Brain microvascular endothelial cell (primary cell): ENCODE data around the gene ROCK2.

Experiments used
- DNase-seq: peaks from one replicate; pipeline ENCODE4 v3.0.0-alpha.2; 2020
- H3K27ac ChIP-seq: fragments of 250-450 bp; sonication (Bioruptor Pico); 2 replicates; pipeline ENCODE4 v1.5.1; 2020; ENCODE audit warnings: mild to moderate bottlenecking, moderate library complexity
- H3K27me3 ChIP-seq: fragments of 250-450 bp; sonication (Bioruptor Pico); replicated peaks from 2 replicates; pipeline ENCODE4 v1.5.1; 2020; ENCODE audit warnings: mild to moderate bottlenecking
- H3K36me3 ChIP-seq: fragments of 250-450 bp; sonication (Bioruptor Pico); replicated peaks from 2 replicates; pipeline ENCODE4 v1.5.1; 2020; ENCODE audit warnings: mild to moderate bottlenecking
- H3K4me3 ChIP-seq: 2 replicates; pipeline ENCODE4 v1.5.1; 2011; ENCODE audit warnings: low read depth, mild to moderate bottlenecking, control low read depth, low read length, moderate library complexity
- CTCF ChIP-seq: IDR thresholded peaks from 2 replicates; pipeline ENCODE4 v1.5.1; 2011; ENCODE audit warnings: low read depth, mild to moderate bottlenecking, moderate library complexity, low read length, control low read depth, inconsistent platforms; ENCODE audit errors: missing control alignments
- in situ Hi-C: cut with HindIII; loops from 2 replicates; pipeline ENCODE4 v1.10.0; 2017; ENCODE audit warnings: low sequenced_read_pairs, low pct_ligation_motif_present

The ROCK2 gene

GRCh38 chr2:11182951-11183350 lies 161.5 kb downstream of the ROCK2 start:
- TF ChIP-seq CTCF: no peak
- no peaks in the 10 kb centered on the region for H3K36me3 ChIP-seq
- H3K27ac ChIP-seq: no peak overlapping the region
- H3K4me3 ChIP-seq: no peak overlapping the region
- in situ Hi-C loops: no loop called here
- H3K27me3 ChIP-seq: no peaks in the 10 kb centered on the region
- DNase-seq: no peak

GRCh38 chr2:11180653-11181052 lies 163.8 kb downstream of the ROCK2 start:
- no peaks in the 10 kb centered on the region for H3K36me3 ChIP-seq
- H3K27me3 ChIP-seq: no peaks in the 10 kb centered on the region
- in situ Hi-C loops: no loop called here
- no peak overlapping the region for H3K27ac ChIP-seq
- no peak for DNase-seq
- TF ChIP-seq CTCF: no peak
- H3K4me3 ChIP-seq: no peak overlapping the region

- no peak overlapping the region for H3K27ac ChIP-seq
- no peaks in the 10 kb centered on the region for H3K36me3 ChIP-seq
- TF ChIP-seq CTCF: no peak
- in situ Hi-C loops: no loop called here
- no peaks in the 10 kb centered on the region for H3K27me3 ChIP-seq
- no peak for DNase-seq
- no peak overlapping the region for H3K4me3 ChIP-seq
Measured at GRCh38 chr2:11179899-11180298, 164.5 kb downstream of the ROCK2 start.

- in situ Hi-C loops: no loop called here
- TF ChIP-seq CTCF: no peak
- H3K27ac ChIP-seq: no peak overlapping the region
- H3K4me3 ChIP-seq: no peak overlapping the region
- DNase-seq: no peak
- no peaks in the 10 kb centered on the region for H3K36me3 ChIP-seq
- no peaks in the 10 kb centered on the region for H3K27me3 ChIP-seq
Measured at GRCh38 chr2:11179196-11179595, 165.2 kb downstream of the ROCK2 start.

- no peaks in the 10 kb centered on the region for H3K27me3 ChIP-seq
- no peak for DNase-seq
- no peaks in the 10 kb centered on the region for H3K36me3 ChIP-seq
- no peak for TF ChIP-seq CTCF
- H3K4me3 ChIP-seq: no peak overlapping the region
- H3K27ac ChIP-seq: no peak overlapping the region
- in situ Hi-C loops: no loop called here
Measured at GRCh38 chr2:11177871-11178690, 166.4 kb downstream of the ROCK2 start.
